GM18868 (cell line): ENCODE measurements around the gene ZMYND8.
"Not testable (repeated sequence)": the region's sequence is repeated elsewhere in the genome, so short reads cannot be mapped to it uniquely, and the experiment has no call there.

ENCODE experiments used
- ATAC-seq: cut with Tn5 transposase; IDR thresholded peaks from one replicate; pipeline ENCODE4 v1.9.1; 2021; ENCODE audit warnings: mild to moderate bottlenecking, moderate library complexity; ENCODE audit not compliant: unreplicated experiment

ZMYND8 gene

GRCh38 chr20:47252879-47253307 lies 103.6 kb downstream of the ZMYND8 start:
- no peak for ATAC-seq

GRCh38 chr20:47251154-47252020 lies 105.1 kb downstream of the ZMYND8 start:
- ATAC-seq: no peak

GRCh38 chr20:47250360-47250759 lies 106.1 kb downstream of the ZMYND8 start:
- no peak for ATAC-seq

- no peak for ATAC-seq
These were observed 106.6 kb downstream of the ZMYND8 start for GRCh38 chr20:47249913-47250312.

- ATAC-seq: no peak
These were observed 108.0 kb downstream of the ZMYND8 start for GRCh38 chr20:47248448-47248966.

GRCh38 chr20:47247972-47248371 lies 108.5 kb downstream of the ZMYND8 start:
- no peak for ATAC-seq

GRCh38 chr20:47246061-47246777 lies 110.3 kb downstream of the ZMYND8 start:
- ATAC-seq: no peak

- ATAC-seq: not testable (repeated sequence)
These were observed 111.3 kb downstream of the ZMYND8 start for GRCh38 chr20:47245166-47245565.

GRCh38 chr20:47244451-47244850 lies 112.0 kb downstream of the ZMYND8 start:
- ATAC-seq: no peak

- no peak for ATAC-seq
These were observed 112.8 kb downstream of the ZMYND8 start for GRCh38 chr20:47243532-47244305.

- no peak for ATAC-seq
These were observed 113.5 kb downstream of the ZMYND8 start for GRCh38 chr20:47243003-47243402.

GRCh38 chr20:47241345-47241781 lies 115.1 kb downstream of the ZMYND8 start:
- ATAC-seq: no peak

- not testable (repeated sequence) for ATAC-seq
These were observed 116.4 kb downstream of the ZMYND8 start for GRCh38 chr20:47240096-47240495.

GRCh38 chr20:47239719-47240067 lies 116.8 kb downstream of the ZMYND8 start:
- no peak for ATAC-seq

- ATAC-seq: no peak
These were observed 117.5 kb downstream of the ZMYND8 start for GRCh38 chr20:47238780-47239718.

- no peak for ATAC-seq
These were observed 118.8 kb downstream of the ZMYND8 start for GRCh38 chr20:47237715-47238114.

GRCh38 chr20:47236639-47236900 lies 119.9 kb downstream of the ZMYND8 start:
- ATAC-seq: no peak

GRCh38 chr20:47235853-47236638 lies 120.5 kb downstream of the ZMYND8 start:
- no peak for ATAC-seq

- no peak for ATAC-seq
These were observed 121.4 kb downstream of the ZMYND8 start for GRCh38 chr20:47235111-47235510.
